Hepatocyte (in vitro differentiated cells): ENCODE results near the gene HMCN1. TPM values are rescaled to one million over a fixed set of nuclear protein-coding genes. Genes with fewer than 3 reads are reported as not detected.

ENCODE experiments used
- DNase-seq: peaks from one replicate; pipeline ENCODE4 v3.0.0-alpha.2; 2016; ENCODE audit warnings: low spot score
- H2AFZ ChIP-seq: fragments of 200-600 bp; sonication (generic); 2 replicates; pipeline ENCODE4 v1.6.0; 2016; ENCODE audit warnings: antibody characterized with exemption, mild to moderate bottlenecking
- H3K27ac ChIP-seq: fragments of 200-600 bp; sonication (generic); 2 replicates; pipeline ENCODE4 v1.5.1; 2016; ENCODE audit warnings: mild to moderate bottlenecking
- H3K27me3 ChIP-seq: fragments of 200-600 bp; sonication (generic); 2 replicates; pipeline ENCODE4 v1.6.1; 2016
- H3K36me3 ChIP-seq: fragments of 200-600 bp; sonication (generic); replicated peaks from 2 replicates; pipeline ENCODE4 v1.5.1; 2016; ENCODE audit warnings: low read depth; ENCODE audit not compliant: insufficient read depth
- H3K4me1 ChIP-seq: fragments of 200-600 bp; sonication (generic); 2 replicates; pipeline ENCODE4 v1.5.1; 2016; ENCODE audit warnings: mild to moderate bottlenecking, moderate library complexity; ENCODE audit not compliant: insufficient read depth
- H3K4me2 ChIP-seq: fragments of 200-600 bp; sonication (generic); 2 replicates; pipeline ENCODE4 v1.6.0; 2016
- H3K4me3 ChIP-seq: fragments of 200-600 bp; sonication (generic); 2 replicates; pipeline ENCODE4 v1.5.1; 2016; ENCODE audit warnings: mild to moderate bottlenecking
- H3K79me2 ChIP-seq: fragments of 200-600 bp; sonication (generic); 2 replicates; pipeline ENCODE4 v1.6.0; 2017; ENCODE audit warnings: mild to moderate bottlenecking
- H3K9me2 ChIP-seq: fragments of 200-600 bp; sonication (generic); replicated peaks from 2 replicates; pipeline ENCODE4 v1.6.0; 2017; ENCODE audit warnings: mild to moderate bottlenecking; ENCODE audit not compliant: insufficient read depth
- H3K9me3 ChIP-seq: fragments of 200-600 bp; sonication (generic); 2 replicates; pipeline ENCODE4 v1.5.1; 2016; ENCODE audit warnings: low read depth, mild to moderate bottlenecking
- H4K20me1 ChIP-seq: fragments of 200-600 bp; sonication (generic); 2 replicates; pipeline ENCODE4 v1.6.0; 2016; ENCODE audit warnings: mild to moderate bottlenecking; ENCODE audit not compliant: insufficient read depth, poor library complexity, severe bottlenecking
- EZH2 ChIP-seq: fragments of 200-600 bp; sonication (generic); IDR thresholded peaks from 2 replicates; pipeline ENCODE4 v1.6.1; 2016; ENCODE audit warnings: antibody characterized with exemption, mild to moderate bottlenecking, borderline replicate concordance
- EZH2phosphoT487 ChIP-seq: fragments of 200-600 bp; sonication (generic); IDR thresholded peaks from one replicate; pipeline ENCODE4 v1.6.1; 2018; ENCODE audit warnings: antibody characterized with exemption, mild to moderate bottlenecking, low read depth, moderate library complexity; ENCODE audit not compliant: unreplicated experiment, severe bottlenecking
- WGBS: methylation state at CpG from one replicate; pipeline ENCODE4 v1.1.6; 2016; ENCODE audit warnings: low lambda C conversion rate; ENCODE audit errors: missing lambda C conversion rate; 5-methylcytosine and 5-hydroxymethylcytosine counted together
- polyA plus RNA-seq: library from polyadenylated mRNA; unstranded; fragments of >200 nt; fragmentation: Nextera tagmentation; extraction: Ambion mirVana; gene quantifications from 2 replicates; pipeline ENCODE4 v1.2.1, GENCODE V29; 2016
- total RNA-seq: library from RNA; depleted of rRNA; stranded (reverse); fragments of >200 nt; gene quantifications from 2 replicates; pipeline ENCODE4 v1.2.3, GENCODE V29; 2014
- TF ChIP-seq, protein P1 (sequence below): fragments of 200-600 bp; sonication (generic); IDR thresholded peaks from 2 replicates; pipeline ENCODE4 v1.5.1; 2016; ENCODE audit warnings: antibody characterized with exemption, mild to moderate bottlenecking; ENCODE audit not compliant: poor library complexity

The HMCN1 gene
- total and polyA plus RNA-seq, 2 experiments from 2014 or later: 2.3 to 13.4 TPM

DNA sequence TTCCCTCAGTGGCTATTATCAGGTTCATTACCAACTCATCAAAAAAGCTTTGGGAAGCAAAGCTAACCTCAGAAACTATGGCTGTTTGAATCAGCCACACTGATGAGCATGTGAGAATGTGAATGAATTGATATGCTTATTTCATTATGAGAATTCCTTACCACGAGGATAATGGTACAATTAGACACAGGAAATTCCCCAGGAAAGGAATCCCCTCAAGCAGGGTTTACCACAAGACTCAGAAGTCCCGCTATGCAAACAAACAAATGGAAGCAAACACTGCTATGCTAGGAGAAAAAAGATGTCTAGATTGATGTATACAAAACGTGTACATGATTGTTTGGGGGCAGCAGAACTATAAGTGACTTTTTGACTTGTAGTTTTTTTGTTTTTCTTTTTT, 205.0 kb downstream of the HMCN1 start:
- no peak overlapping the region for H3K27ac ChIP-seq
- WGBS: 44% methylated on average over 3 of the region's 3 CpGs

DNA sequence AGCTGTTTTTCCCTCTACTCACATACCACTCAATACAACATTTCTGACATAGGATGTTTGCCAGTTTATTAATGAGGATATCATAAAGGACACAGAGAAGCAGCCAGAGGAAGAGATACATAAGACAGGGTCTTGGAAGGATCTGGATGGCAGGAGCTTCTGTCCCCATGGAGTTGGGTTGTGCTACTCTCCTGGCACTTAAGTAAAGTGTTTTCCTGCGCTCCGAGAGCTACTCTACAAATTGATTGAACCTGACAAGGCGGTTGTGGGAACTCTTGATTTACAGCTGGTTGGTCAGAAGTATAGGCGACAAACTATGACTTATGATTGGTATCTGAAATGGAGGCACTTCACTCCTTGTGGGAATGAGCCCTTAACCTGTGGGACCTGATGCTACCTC, 208.8 kb downstream of the HMCN1 start:
- DNase-seq: no peak
- H3K4me2 ChIP-seq: no peak overlapping the region
- no peaks in the 10 kb centered on the region for H4K20me1 ChIP-seq
- H3K4me3 ChIP-seq: no peak overlapping the region
- no peaks in the 10 kb centered on the region for H3K27me3 ChIP-seq
- H3K27ac ChIP-seq: no peak overlapping the region
- no peaks in the 10 kb centered on the region for H3K79me2 ChIP-seq
- no peaks in the 10 kb centered on the region for H3K36me3 ChIP-seq
- WGBS: 97% methylated on average over 4 of the region's 4 CpGs
- no peak overlapping the region for H2AFZ ChIP-seq
- H3K9me2 ChIP-seq: no peaks in the 10 kb centered on the region
- H3K4me1 ChIP-seq: no peaks in the 10 kb centered on the region
- H3K9me3 ChIP-seq: no peaks in the 10 kb centered on the region
- no peak for TF ChIP-seq EZH2
- TF ChIP-seq, protein P1, sequence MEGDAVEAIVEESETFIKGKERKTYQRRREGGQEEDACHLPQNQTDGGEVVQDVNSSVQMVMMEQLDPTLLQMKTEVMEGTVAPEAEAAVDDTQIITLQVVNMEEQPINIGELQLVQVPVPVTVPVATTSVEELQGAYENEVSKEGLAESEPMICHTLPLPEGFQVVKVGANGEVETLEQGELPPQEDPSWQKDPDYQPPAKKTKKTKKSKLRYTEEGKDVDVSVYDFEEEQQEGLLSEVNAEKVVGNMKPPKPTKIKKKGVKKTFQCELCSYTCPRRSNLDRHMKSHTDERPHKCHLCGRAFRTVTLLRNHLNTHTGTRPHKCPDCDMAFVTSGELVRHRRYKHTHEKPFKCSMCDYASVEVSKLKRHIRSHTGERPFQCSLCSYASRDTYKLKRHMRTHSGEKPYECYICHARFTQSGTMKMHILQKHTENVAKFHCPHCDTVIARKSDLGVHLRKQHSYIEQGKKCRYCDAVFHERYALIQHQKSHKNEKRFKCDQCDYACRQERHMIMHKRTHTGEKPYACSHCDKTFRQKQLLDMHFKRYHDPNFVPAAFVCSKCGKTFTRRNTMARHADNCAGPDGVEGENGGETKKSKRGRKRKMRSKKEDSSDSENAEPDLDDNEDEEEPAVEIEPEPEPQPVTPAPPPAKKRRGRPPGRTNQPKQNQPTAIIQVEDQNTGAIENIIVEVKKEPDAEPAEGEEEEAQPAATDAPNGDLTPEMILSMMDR: no peak
- no peak for TF ChIP-seq EZH2phosphoT487

More for the DNA sequence above, 205.0 kb downstream of the HMCN1 start:
- Histone ChIP-seq H3K4me1 (no peaks in the 10 kb centered on the region), H3K4me3 (no peak overlapping the region), H3K36me3 (no peaks in the 10 kb centered on the region), H4K20me1 (no peaks in the 10 kb centered on the region), H3K9me2 (no peaks in the 10 kb centered on the region), H3K9me3 (no peaks in the 10 kb centered on the region), H3K4me2 (no peak overlapping the region), H2AFZ (no peak overlapping the region), H3K27me3 (no peaks in the 10 kb centered on the region), H3K79me2 (no peaks in the 10 kb centered on the region)
- TF ChIP-seq EZH2 (no peak), EZH2phosphoT487 (no peak)
- TF ChIP-seq, protein P1: no peak
- no peak for DNase-seq

DNA sequence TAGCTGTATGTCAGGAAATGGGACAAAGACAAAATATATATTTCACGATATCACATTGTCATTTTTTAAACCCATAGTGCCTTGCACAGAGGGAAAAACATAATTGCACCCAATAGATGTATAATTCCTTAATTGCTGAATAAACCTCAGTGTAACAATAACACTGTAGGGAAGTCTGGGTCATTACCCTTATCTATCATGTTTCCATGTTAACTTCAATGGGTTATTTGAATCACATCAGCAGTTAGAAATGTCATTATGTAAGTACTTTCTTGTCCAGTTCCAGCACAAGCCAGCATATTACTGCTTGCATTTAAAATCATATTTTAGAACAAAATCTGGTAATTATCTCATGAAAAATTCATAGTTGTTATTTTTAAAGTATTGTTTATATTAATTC, 222.7 kb downstream of the HMCN1 start:
- DNase-seq: no peak
- Histone ChIP-seq H3K9me2 (no peaks in the 10 kb centered on the region), H3K4me1 (no peaks in the 10 kb centered on the region), H2AFZ (no peak overlapping the region), H3K4me3 (no peak overlapping the region), H3K27me3 (no peaks in the 10 kb centered on the region), H3K4me2 (no peak overlapping the region), H3K27ac (no peak overlapping the region), H4K20me1 (no peaks in the 10 kb centered on the region), H3K9me3 (no peaks in the 10 kb centered on the region), H3K79me2 (no peaks in the 10 kb centered on the region), H3K36me3 (no peaks in the 10 kb centered on the region)
- 96% methylated on average over 1 of the region's 1 CpG for whole genome bisulfite sequencing
- TF ChIP-seq EZH2: no peak
- TF ChIP-seq EZH2phosphoT487: no peak
- TF ChIP-seq, protein P1: no peak
